Left cardiac atrium (tissue), 4 donors: ENCODE data around the gene RP2. TPM values are rescaled to one million over a fixed set of nuclear protein-coding genes. Genes with fewer than 3 reads are reported as not detected.

Experiments
- ATAC-seq, 2 donors: fragments of 200-7000 bp; cut with Tn5 transposase; one replicate each; pipeline ENCODE4 v1.9.1; 2020; ENCODE audit warnings: mild to moderate bottlenecking in 2 of 2, moderate library complexity in 2 of 2
- DNase-seq: peaks from one replicate; pipeline ENCODE4 v3.0.0-alpha.2; 2020
- intact Hi-C, 2 donors: fragments of 100-400 bp; cut with DNase I; formaldehyde crosslinking; loops; one replicate each; pipeline versions ENCODE4 v1.14.1 to v1.15.1; 2022 to 2023
- long read RNA-seq: library from polyadenylated mRNA; unstranded; transcript quantifications from one replicate; pipeline ENCODE4 v2.0.0, GENCODE V29; 2021
- total RNA-seq, 2 donors: library from RNA; stranded (reverse); fragmentation: NEBNext Ultra II Directional; extraction: Animal tissue kit (Norgen Biotek cat#: 25700); gene quantifications; one replicate each; pipeline ENCODE4 v1.2.1, GENCODE V29; 2021
- donor health status: DM: no; HTN: yes; CAD: no.
- donor health status: DM: no; HTN: yes; CAD: no; lungs with severe emphysema.
- donor health status: DM: yes; HTN: yes; CAD: no.
- donor health status: Dilated cardiomyopathy.

Gene RP2
- 1 to 10 TPM; 5.7 to 5.9 TPM for total RNA-seq
- long read RNA-seq, transcript RP2-201 (5 exons, 3,803 nt), result major isoform, 14 of 14 reads
- long read RNA-seq, partial matches to known transcripts, result 0 of 14 reads
- long read RNA-seq, other reads (novel, unspliced or antisense), result 0 of 14 reads

GRCh38 chrX:46836701-46837557 lies at the start of gene RP2:
Gene RP2, plus strand, starts transcription at chrX:46837043. Its CDS starts 58 bp downstream, at chrX:46837101.
- ATAC-seq (peak; percentile 99), DNase-seq (peak; percentile 93)
- intact Hi-C loops, result no loop called here

GRCh38 chrX:46788902-46789301 lies 47.9 kb upstream of the RP2 start:
- ATAC-seq (no peak), DNase-seq (no peak)
- intact Hi-C loops, result no loop called here

- peak in 1 of 2 donors; percentile 81 for ATAC-seq
- intact Hi-C loops, result loop anchor here in 1 of 2 donors (10.0 kb wide), 1 partner anchor 247 kb away; the partner anchor contains the start of gene ZNF674
- DNase-seq, result peak; percentile 25
These were observed 44.7 kb upstream of the RP2 start for GRCh38 chrX:46791927-46792809.

- DNase-seq (no peak), ATAC-seq (no peak)
- intact Hi-C loops, result loop anchor here in 1 of 2 donors (10.0 kb wide), 1 partner anchor 248 kb away; the partner anchor contains the start of gene ZNF674
These were observed 44.0 kb upstream of the RP2 start for GRCh38 chrX:46792810-46793188.

- intact Hi-C loops, result loop anchor here in 1 of 2 donors (10.0 kb wide), 1 partner anchor 249 kb away; the partner anchor contains the start of gene ZNF674
- no peak for DNase-seq
- no peak for ATAC-seq
These were observed 43.3 kb upstream of the RP2 start for GRCh38 chrX:46793386-46794143.

- intact Hi-C loops, result loop anchor here in 1 of 2 donors (2.0 to 10.0 kb wide), 2 partner anchors 38 to 252 kb away; partner anchors contain the start of genes SLC9A7 and ZNF674
- ATAC-seq, result peak; percentile 75 to 80
- peak; percentile 75 for DNase-seq
These were observed 40.2 kb upstream of the RP2 start for GRCh38 chrX:46796574-46797191.

- ATAC-seq (no peak), DNase-seq (no peak)
- intact Hi-C loops, result no loop called here
These were observed 33.7 kb upstream of the RP2 start for GRCh38 chrX:46803140-46803539.

GRCh38 chrX:46805270-46805669 lies 31.6 kb upstream of the RP2 start:
- ATAC-seq (no peak), DNase-seq (no peak)
- intact Hi-C loops, result no loop called here

- DNase-seq, result no peak
- intact Hi-C loops, result no loop called here
- no peak for ATAC-seq
These were observed 25.7 kb upstream of the RP2 start for GRCh38 chrX:46811121-46811520.

- no peak for ATAC-seq
- intact Hi-C loops, result no loop called here
These were observed 24.4 kb upstream of the RP2 start for GRCh38 chrX:46812445-46812844.

GRCh38 chrX:46814966-46815365 lies 21.9 kb upstream of the RP2 start:
- no peak for ATAC-seq
- intact Hi-C loops, result no loop called here
- no peak for DNase-seq

More at GRCh38 chrX:46812445-46812844, 24.4 kb upstream of the RP2 start:
- no peak for DNase-seq

GRCh38 chrX:46819136-46819535 lies 17.7 kb upstream of the RP2 start:
- no peak for DNase-seq
- intact Hi-C loops, result no loop called here
- ATAC-seq, result no peak

GRCh38 chrX:46820391-46821100 lies 16.3 kb upstream of the RP2 start:
- intact Hi-C loops, result no loop called here
- DNase-seq (no peak), ATAC-seq (no peak)

GRCh38 chrX:46823481-46823880 lies 13.4 kb upstream of the RP2 start:
- ATAC-seq (no peak), DNase-seq (no peak)
- intact Hi-C loops, result no loop called here

GRCh38 chrX:46831765-46832327 lies 5.0 kb upstream of the RP2 start:
- no peak for ATAC-seq
- no peak for DNase-seq
- intact Hi-C loops, result no loop called here

GRCh38 chrX:46837558-46838485 lies 979 bp downstream of the RP2 start:
- intact Hi-C loops, result no loop called here
- no peak for DNase-seq
- peak in 1 of 2 donors; percentile 13 for ATAC-seq
